ACC112 (cell line): Measurements from ENCODE around the gene GALNT10.

ENCODE experiments used
- H2AFZ ChIP-seq: fragments of 200-600 bp; sonication (generic); one replicate; pipeline ENCODE4 v1.6.0; 2017; ENCODE audit warnings: antibody characterized with exemption, low read length; ENCODE audit not compliant: unreplicated experiment
- H3K27ac ChIP-seq: fragments of 200-600 bp; sonication (generic); 2 replicates; pipeline ENCODE4 v1.5.1; 2014; ENCODE audit warnings: low read depth, mild to moderate bottlenecking, antibody characterized with exemption, low read length, moderate library complexity
- H3K27me3 ChIP-seq: fragments of 200-600 bp; sonication (generic); 2 replicates; pipeline ENCODE4 v1.6.1; 2014; ENCODE audit warnings: mild to moderate bottlenecking, antibody characterized with exemption, low read length, moderate library complexity, mixed read lengths; ENCODE audit not compliant: insufficient read depth
- H3K36me3 ChIP-seq: fragments of 200-600 bp; sonication (generic); 2 replicates; pipeline ENCODE4 v1.6.1; 2016; ENCODE audit warnings: mild to moderate bottlenecking, antibody characterized with exemption, low read length, moderate library complexity, mixed read lengths; ENCODE audit not compliant: insufficient read depth
- H3K4me1 ChIP-seq: fragments of 200-600 bp; sonication (generic); one replicate; pipeline ENCODE4 v1.6.1; 2016; ENCODE audit warnings: low read length, mixed read lengths; ENCODE audit not compliant: insufficient read depth, unreplicated experiment, control insufficient read depth
- H3K4me3 ChIP-seq: fragments of 200-600 bp; sonication (generic); 2 replicates; pipeline ENCODE4 v1.5.1; 2014; ENCODE audit warnings: mild to moderate bottlenecking, low read depth, low read length
- H3K79me2 ChIP-seq: fragments of 200-600 bp; sonication (generic); one replicate; pipeline ENCODE4 v1.6.0; 2016; ENCODE audit warnings: low read length; ENCODE audit not compliant: control insufficient read depth, unreplicated experiment, insufficient read depth

The GALNT10 gene

GRCh38 chr5:154251529-154251928 lies 61.0 kb downstream of the GALNT10 start:
- no peaks in the 10 kb centered on the region for H3K4me1 ChIP-seq
- no peak overlapping the region for H3K4me3 ChIP-seq
- no peaks in the 10 kb centered on the region for H3K36me3 ChIP-seq
- H3K79me2 ChIP-seq: peaks cover 15% of the 10 kb centered on the region
- no peak overlapping the region for H2AFZ ChIP-seq
- H3K27ac ChIP-seq: no peak overlapping the region
- no peaks in the 10 kb centered on the region for H3K27me3 ChIP-seq

DNA sequence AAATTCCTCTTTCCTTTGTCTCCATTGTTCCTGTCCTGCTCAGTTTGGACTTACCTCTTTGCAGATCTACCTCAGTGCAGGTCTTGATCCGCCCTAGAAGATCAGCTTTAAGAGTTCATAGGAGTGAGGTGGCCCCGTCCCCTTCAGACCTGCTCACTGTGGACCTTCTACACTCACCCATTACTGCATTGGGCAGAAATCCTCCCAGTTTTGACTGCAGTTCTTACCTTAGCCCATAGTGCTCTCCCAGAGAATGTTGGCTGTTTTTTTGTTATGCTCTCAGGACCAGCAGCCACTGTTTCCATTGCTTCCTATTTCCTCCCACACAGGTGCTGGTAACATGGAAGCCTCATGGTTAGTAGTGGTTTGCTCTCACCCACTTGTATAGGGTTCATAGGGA lies 63.3 kb downstream of the GALNT10 start:
- no peak overlapping the region for H2AFZ ChIP-seq

DNA sequence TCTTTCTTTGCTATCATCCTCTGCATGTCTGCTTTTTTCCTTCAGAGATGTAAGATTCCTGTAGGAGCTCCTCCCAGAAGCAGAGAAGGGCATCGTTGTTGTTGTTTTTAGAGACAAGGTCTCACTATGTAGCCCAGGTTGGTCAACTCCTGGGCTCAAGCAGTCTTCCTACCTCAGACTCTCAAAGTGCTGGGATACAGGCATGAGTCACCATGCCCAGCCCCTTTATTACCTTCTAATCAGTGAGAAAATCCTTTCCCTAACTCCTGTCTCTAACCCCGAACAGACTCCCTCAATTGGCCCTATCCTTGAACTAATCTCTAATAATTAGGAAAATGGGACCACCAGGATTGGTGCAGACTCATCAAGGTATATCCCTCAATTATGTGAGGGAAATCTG lies 64.4 kb downstream of the GALNT10 start:
- Histone ChIP-seq H3K4me3 (no peak overlapping the region), H3K27ac (no peak overlapping the region), H3K27me3 (no peaks in the 10 kb centered on the region), H3K79me2 (peaks cover 15% of the 10 kb centered on the region), H3K4me1 (peaks cover 10% of the 10 kb centered on the region), H3K36me3 (no peaks in the 10 kb centered on the region), H2AFZ (no peak overlapping the region)

More for the DNA sequence above, 63.3 kb downstream of the GALNT10 start:
- peaks cover 3% of the 10 kb centered on the region for H3K4me1 ChIP-seq
- peaks cover 15% of the 10 kb centered on the region for H3K79me2 ChIP-seq
- no peak overlapping the region for H3K27ac ChIP-seq
- H3K4me3 ChIP-seq: no peak overlapping the region
- H3K27me3 ChIP-seq: no peaks in the 10 kb centered on the region
- no peaks in the 10 kb centered on the region for H3K36me3 ChIP-seq

DNA sequence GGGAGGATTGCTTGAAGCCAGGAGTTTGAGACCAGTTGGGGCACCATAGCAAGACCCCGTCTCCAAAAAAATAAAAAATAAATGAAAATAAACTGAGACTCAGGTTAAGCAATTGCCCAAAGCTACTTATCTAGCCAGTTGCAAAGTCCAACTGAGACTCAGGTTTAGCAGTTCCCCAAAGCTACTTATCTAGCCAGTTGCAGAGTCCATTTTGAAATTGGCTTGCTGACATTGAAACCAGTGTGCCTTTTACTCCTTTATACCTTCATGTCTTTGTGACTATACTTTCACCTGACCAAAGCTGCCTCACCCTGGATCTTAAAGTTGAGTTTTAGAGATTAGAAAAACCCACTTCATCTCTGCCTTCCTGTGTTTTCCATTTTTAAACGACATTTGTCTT lies 66.5 kb downstream of the GALNT10 start:
- Histone ChIP-seq H3K79me2 (peaks cover 14% of the 10 kb centered on the region), H3K4me1 (peaks cover 11% of the 10 kb centered on the region), H3K27me3 (no peaks in the 10 kb centered on the region), H3K4me3 (no peak overlapping the region), H3K27ac (no peak overlapping the region), H2AFZ (no peak overlapping the region), H3K36me3 (no peaks in the 10 kb centered on the region)

DNA sequence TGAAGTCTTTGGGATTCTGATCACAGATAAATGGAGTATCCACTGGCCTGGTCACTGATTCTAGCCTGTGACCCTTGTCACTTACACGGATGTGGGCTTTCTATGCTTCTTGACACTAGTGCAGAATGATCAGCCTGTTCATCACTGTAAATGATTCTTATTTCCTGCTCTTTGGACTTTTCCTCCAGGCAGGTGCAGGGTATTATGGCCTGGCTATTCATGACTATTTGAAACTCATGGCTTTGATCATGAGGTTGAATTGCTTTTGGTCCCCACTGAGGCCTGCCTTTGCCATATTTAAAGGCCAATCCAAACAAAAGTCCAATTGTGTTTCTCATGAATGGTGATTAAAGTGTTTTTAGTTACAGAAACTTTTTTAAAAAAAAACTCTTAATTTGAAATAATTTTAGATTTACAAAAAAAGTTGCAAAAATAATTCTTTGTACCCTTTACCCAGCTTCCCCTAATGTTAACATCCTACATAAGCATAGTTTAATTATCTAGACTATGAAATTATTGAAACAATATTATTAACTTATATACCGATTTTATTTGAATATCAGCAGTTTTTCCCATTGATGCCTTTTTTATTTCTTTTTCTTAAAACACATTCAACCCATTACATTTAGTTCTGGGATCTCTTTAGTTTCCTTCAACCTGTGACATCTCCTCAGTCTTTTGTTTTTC lies 68.1 kb downstream of the GALNT10 start:
- H3K27ac ChIP-seq: no peak overlapping the region
- H3K27me3 ChIP-seq: no peaks in the 10 kb centered on the region
- no peak overlapping the region for H2AFZ ChIP-seq
- H3K36me3 ChIP-seq: 0 out of 2 replicates have a peak, but pooled peaks cover 5% of the 10 kb centered on the region
- H3K4me3 ChIP-seq: no peak overlapping the region
- H3K4me1 ChIP-seq: peaks cover 11% of the 10 kb centered on the region
- peaks cover 14% of the 10 kb centered on the region for H3K79me2 ChIP-seq

GRCh38 chr5:154260224-154260927 lies 69.8 kb downstream of the GALNT10 start:
- Histone ChIP-seq H2AFZ (no peak overlapping the region), H3K36me3 (0 out of 2 replicates have a peak, but pooled peaks cover 5% of the 10 kb centered on the region), H3K79me2 (peaks cover 14% of the 10 kb centered on the region), H3K4me1 (peaks cover 14% of the 10 kb centered on the region), H3K27me3 (no peaks in the 10 kb centered on the region), H3K4me3 (no peak overlapping the region), H3K27ac (no peak overlapping the region)

DNA sequence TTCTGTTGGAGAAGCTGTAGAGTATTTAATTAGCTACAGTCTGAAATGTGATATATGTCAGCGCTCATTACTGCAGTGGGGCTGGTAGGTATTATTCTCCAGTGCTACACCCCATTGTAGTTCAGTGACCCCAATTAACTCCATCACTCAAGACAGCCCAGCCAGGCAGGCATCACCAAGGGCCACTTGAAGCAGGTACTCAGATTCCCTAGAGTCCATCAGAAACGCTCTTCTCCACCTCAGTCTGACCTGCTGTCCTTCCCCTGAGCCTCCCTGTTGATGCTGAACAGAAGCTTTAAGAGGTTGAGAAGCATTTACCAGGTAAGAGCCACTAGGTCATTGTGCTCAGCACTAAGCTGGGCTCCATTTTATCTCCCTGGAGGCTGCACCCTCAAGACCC lies 71.8 kb downstream of the GALNT10 start:
- Histone ChIP-seq H3K79me2 (peaks cover 5% of the 10 kb centered on the region), H3K4me1 (peaks cover 17% of the 10 kb centered on the region), H3K27me3 (no peaks in the 10 kb centered on the region)

DNA sequence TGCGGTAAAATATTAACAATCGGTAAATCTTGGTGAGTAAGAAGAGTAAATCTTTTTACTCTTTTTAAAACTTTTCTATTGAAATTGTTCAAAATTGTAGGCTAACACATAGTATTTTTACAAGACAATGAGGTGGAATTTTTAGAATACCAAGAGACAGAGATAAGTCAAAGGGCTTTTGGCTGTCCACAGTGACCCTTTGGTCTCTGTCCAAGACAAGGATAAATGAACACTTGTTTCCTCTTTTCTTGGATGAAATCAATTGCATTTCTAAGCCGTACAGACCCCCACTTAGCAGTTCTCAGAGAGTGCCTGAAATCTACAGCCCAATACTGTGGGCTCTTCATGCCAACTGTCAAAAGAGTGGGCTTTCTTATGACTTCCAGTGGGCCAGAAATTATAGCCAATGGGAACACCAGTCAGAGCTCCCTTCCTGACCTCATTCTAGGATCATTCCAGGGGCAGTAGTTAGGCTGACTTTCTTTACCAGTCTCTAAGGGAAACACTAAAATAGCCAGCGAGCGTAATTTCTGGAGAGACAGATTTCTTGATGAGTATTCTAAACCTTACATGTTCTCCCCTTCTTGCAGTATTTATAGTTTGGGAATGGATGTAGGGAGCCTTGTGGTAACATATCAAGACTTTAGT lies 74.1 kb downstream of the GALNT10 start:
- no peaks in the 10 kb centered on the region for H3K27me3 ChIP-seq
- no peak overlapping the region for H3K4me3 ChIP-seq
- H2AFZ ChIP-seq: no peak overlapping the region
- H3K4me1 ChIP-seq: peaks cover 17% of the 10 kb centered on the region
- H3K79me2 ChIP-seq: peaks cover 5% of the 10 kb centered on the region
- H3K27ac ChIP-seq: no peak overlapping the region
- H3K36me3 ChIP-seq: 0 out of 2 replicates have a peak, but pooled peaks cover 5% of the 10 kb centered on the region

More for the DNA sequence above, 71.8 kb downstream of the GALNT10 start:
- Histone ChIP-seq H3K27ac (no peak overlapping the region), H2AFZ (no peak overlapping the region), H3K4me3 (no peak overlapping the region), H3K36me3 (0 out of 2 replicates have a peak, but pooled peaks cover 5% of the 10 kb centered on the region)

DNA sequence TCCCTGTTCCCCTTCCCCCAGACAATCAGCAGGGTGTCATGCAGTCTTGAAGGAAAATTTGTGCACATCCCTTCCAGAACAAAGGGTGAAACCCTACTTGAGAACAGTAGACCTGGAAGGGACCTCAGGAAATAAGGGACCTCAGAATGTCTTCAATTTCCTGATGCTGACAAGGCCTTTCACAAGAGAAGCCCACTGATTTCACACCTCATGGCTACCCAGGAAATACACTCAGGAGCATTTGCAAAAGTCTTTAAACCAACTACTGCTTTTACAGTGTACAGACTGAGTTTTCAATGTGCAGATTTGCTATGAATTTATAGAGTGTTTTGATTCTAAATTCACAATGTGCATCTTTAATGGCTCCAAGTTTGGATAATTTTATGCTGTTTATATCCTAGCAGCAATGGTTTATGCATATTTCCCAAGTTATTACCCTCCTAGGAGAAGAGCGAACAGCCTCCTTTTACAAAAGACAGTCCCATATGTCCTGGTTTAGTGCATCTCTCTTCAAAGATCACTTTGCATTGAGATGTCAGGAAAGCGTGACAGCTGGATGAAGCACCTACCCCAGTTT lies 74.8 kb downstream of the GALNT10 start:
- H3K27ac ChIP-seq: no peak overlapping the region
- no peaks in the 10 kb centered on the region for H3K27me3 ChIP-seq
- no peaks in the 10 kb centered on the region for H3K79me2 ChIP-seq
- no peak overlapping the region for H3K4me3 ChIP-seq
- H2AFZ ChIP-seq: no peak overlapping the region
- H3K36me3 ChIP-seq: 0 out of 2 replicates have a peak, but pooled peaks cover 5% of the 10 kb centered on the region
- peaks cover 14% of the 10 kb centered on the region for H3K4me1 ChIP-seq

DNA sequence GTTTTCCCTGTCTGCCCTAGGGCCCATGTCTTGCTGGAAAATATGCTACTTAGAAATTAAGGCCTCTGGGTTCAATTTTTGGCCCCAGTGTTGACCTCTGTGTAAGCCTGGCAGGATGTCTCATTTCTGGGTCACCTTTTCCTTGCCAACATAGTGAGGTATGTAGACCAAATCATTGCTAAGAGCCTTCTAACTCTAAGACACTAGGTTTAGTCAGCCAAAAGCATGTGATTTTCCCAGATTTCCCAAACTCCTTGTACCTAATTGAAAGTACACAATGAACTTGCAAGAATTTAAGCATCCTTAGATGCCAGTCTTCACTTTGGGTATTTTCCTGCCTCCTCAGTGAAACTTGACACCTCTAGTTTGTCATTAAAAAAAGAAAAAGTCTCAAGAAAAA lies 77.0 kb downstream of the GALNT10 start:
- Histone ChIP-seq H3K79me2 (no peaks in the 10 kb centered on the region), H3K4me1 (peaks cover 14% of the 10 kb centered on the region), H2AFZ (no peak overlapping the region), H3K36me3 (0 out of 2 replicates have a peak, but pooled peaks cover 5% of the 10 kb centered on the region), H3K4me3 (no peak overlapping the region), H3K27me3 (no peaks in the 10 kb centered on the region), H3K27ac (no peak overlapping the region)
